ENCODE measurements around the gene YKT6. TPM values are rescaled to one million over a fixed set of nuclear protein-coding genes. Genes with fewer than 3 reads are reported as not detected.
A peak's percentile ranks its signal among the peaks of the same experiment; 100 is the strongest.

YKT6 gene
- total and polyA plus RNA-seq, 2 experiments from 2014 or later = 33.5 to 114 TPM

- Mint-ChIP-seq H3K4me1 (peaks cover 41% of the 10 kb centered on the region), H3K9me3 (no peaks in the 10 kb centered on the region), H3K27me3 (ENCODE audit: insufficient read depth, low read depth, poor library complexity) (peaks cover 13% of the 10 kb centered on the region), H3K4me3 (no peak overlapping the region), H3K36me3 (ENCODE audit: low read depth) (no peaks in the 10 kb centered on the region), H3K27ac (no peak overlapping the region)
- Histone ChIP-seq H4K20me1 (replicated peaks; ENCODE audit: insufficient read depth) (no peaks in the 10 kb centered on the region), H2AFZ (peak overlapping the region; percentile 74; the same call in 1 of the 2 replicates), H3K36me3 (ENCODE audit: insufficient read depth) (no peaks in the 10 kb centered on the region), H3K27ac (ENCODE audit: low read depth) (no peak overlapping the region), H3K4me2 (no peak overlapping the region), H3K4me1 (ENCODE audit: insufficient read depth) (peaks cover 8% of the 10 kb centered on the region), H3F3A (replicated peaks; ENCODE audit: low read depth) (no peaks in the 10 kb centered on the region), H3K9me2 (ENCODE audit: insufficient read depth) (no peaks in the 10 kb centered on the region), H3K4me3 (no peak overlapping the region), H3K79me2 (replicated peaks; ENCODE audit: insufficient read depth) (no peaks in the 10 kb centered on the region), H3K27me3 (ENCODE audit: insufficient read depth) (no peaks in the 10 kb centered on the region)
- ATAC-seq (peak; percentile 3), DNase-seq (ENCODE audit: low spot score) (peak; percentile 37)
- no peak for TF ChIP-seq EZH2 (IDR thresholded peaks at IDR 0.05; ENCODE audit: low read depth, unreplicated experiment)
- TF ChIP-seq, protein P1, sequence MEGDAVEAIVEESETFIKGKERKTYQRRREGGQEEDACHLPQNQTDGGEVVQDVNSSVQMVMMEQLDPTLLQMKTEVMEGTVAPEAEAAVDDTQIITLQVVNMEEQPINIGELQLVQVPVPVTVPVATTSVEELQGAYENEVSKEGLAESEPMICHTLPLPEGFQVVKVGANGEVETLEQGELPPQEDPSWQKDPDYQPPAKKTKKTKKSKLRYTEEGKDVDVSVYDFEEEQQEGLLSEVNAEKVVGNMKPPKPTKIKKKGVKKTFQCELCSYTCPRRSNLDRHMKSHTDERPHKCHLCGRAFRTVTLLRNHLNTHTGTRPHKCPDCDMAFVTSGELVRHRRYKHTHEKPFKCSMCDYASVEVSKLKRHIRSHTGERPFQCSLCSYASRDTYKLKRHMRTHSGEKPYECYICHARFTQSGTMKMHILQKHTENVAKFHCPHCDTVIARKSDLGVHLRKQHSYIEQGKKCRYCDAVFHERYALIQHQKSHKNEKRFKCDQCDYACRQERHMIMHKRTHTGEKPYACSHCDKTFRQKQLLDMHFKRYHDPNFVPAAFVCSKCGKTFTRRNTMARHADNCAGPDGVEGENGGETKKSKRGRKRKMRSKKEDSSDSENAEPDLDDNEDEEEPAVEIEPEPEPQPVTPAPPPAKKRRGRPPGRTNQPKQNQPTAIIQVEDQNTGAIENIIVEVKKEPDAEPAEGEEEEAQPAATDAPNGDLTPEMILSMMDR (conservative IDR thresholded peaks at IDR 0.05; ENCODE audit: low read depth in 2 of 2) = peak in 1 of 2 experiments; percentile 9; a peak in 1 of 4 replicates
These were observed 20.5 kb downstream of the YKT6 start for GRCh38 chr7:44221231-44221791.

DNA sequence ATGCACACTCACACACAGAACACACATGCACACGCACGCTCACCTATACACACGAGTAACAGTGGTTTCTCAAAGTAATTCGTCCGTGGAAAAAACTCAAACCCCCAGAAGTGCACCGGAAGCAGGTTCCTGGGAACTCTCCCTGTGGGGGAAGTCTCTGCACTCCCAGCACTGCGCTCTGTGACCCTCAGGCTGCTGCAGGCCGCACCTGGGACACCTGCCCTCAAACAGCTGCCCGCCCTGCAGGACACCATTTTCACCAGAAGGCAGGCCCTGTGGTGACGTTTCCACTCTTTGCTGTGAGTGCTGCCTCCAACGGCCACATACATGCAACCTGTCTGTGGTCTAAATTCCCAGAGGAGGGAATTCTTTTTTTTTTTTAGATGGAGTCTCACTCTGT, 21.3 kb downstream of the YKT6 start:
- Histone ChIP-seq H3K27me3 (ENCODE audit: insufficient read depth) (no peaks in the 10 kb centered on the region), H3K4me1 (ENCODE audit: insufficient read depth) (peaks cover 8% of the 10 kb centered on the region), H3K36me3 (ENCODE audit: insufficient read depth) (no peaks in the 10 kb centered on the region), H3K9me2 (ENCODE audit: insufficient read depth) (no peaks in the 10 kb centered on the region), H3K4me3 (no peak overlapping the region), H4K20me1 (replicated peaks; ENCODE audit: insufficient read depth) (no peaks in the 10 kb centered on the region), H3K27ac (ENCODE audit: low read depth) (no peak overlapping the region), H3K4me2 (no peak overlapping the region), H3F3A (replicated peaks; ENCODE audit: low read depth) (no peaks in the 10 kb centered on the region), H3K79me2 (replicated peaks; ENCODE audit: insufficient read depth) (no peaks in the 10 kb centered on the region), H2AFZ (no peak overlapping the region)
- Mint-ChIP-seq H3K27ac (no peak overlapping the region), H3K4me1 (peaks cover 34% of the 10 kb centered on the region), H3K27me3 (ENCODE audit: insufficient read depth, low read depth, poor library complexity) (peaks cover 13% of the 10 kb centered on the region), H3K4me3 (no peak overlapping the region), H3K9me3 (no peaks in the 10 kb centered on the region), H3K36me3 (ENCODE audit: low read depth) (no peaks in the 10 kb centered on the region)
- DNase-seq (ENCODE audit: low spot score) (no peak), ATAC-seq (no peak)
- no peak for TF ChIP-seq ZNF462 (CRISPR knock-in tag; IDR thresholded peaks at IDR 0.05)
- no peak for TF ChIP-seq ETS1 (IDR thresholded peaks at IDR 0.05)
- no peak for TF ChIP-seq JUNB (IDR thresholded peaks at IDR 0.05; ENCODE audit: unreplicated experiment)
- TF ChIP-seq STAT1 (IDR thresholded peaks at IDR 0.05; ENCODE audit: unreplicated experiment) = no peak
- TF ChIP-seq ZNF331 (CRISPR knock-in tag; IDR thresholded peaks at IDR 0.05; ENCODE audit: low read depth) = no peak
- no peak for TF ChIP-seq NANOG (IDR thresholded peaks at IDR 0.05; ENCODE audit: borderline replicate concordance)
- TF ChIP-seq CREB1 (CRISPR knock-in tag; IDR thresholded peaks at IDR 0.05; ENCODE audit: low read depth) = no peak
- TF ChIP-seq, protein P1 (conservative IDR thresholded peaks at IDR 0.05; ENCODE audit: low read depth in 2 of 2) = no peak
